OCI-LY7 (cell line): ENCODE measurements around the gene TRIO. TPM values are rescaled to one million over a fixed set of nuclear protein-coding genes. Genes with fewer than 3 reads are reported as not detected.

Source experiments
- BruUV-seq: library from RNA; stranded (reverse); fragments of 400-500 nt; replicated peaks from 2 replicates; lab custom pipeline; 2021; lab: Mats Ljungman, UMichigan
- CTCF ChIA-PET: fragments of 300-600 bp; sonication (Branson Sonifier 250); formaldehyde crosslinking; loops from one replicate; lab custom pipeline; 2022; ENCODE audit warnings: antibody characterized with exemption; ENCODE audit not compliant: unreplicated experiment; lab: Charles Lee
- POLR2A ChIA-PET: fragments of 300-600 bp; sonication (Branson Sonifier 250); formaldehyde crosslinking; loops from one replicate; lab custom pipeline; 2022; ENCODE audit warnings: antibody characterized with exemption; lab: Charles Lee
- DNase-seq: peaks from one replicate; pipeline ENCODE4 v3.0.0-alpha.2; 2015; ENCODE audit warnings: low spot score
- H2AFZ ChIP-seq: fragments of 200-600 bp; sonication (generic), shearing (Covaris generic); 2 replicates; pipeline ENCODE4 v1.6.1; 2014; ENCODE audit warnings: mild to moderate bottlenecking, antibody characterized with exemption, low read length, moderate library complexity
- H3K27ac ChIP-seq: fragments of 200-600 bp; sonication (generic); 2 replicates; pipeline ENCODE4 v1.5.1; 2014; ENCODE audit warnings: mixed run types, low read depth, mild to moderate bottlenecking, moderate library complexity, low read length, inconsistent platforms; ENCODE audit not compliant: poor library complexity, severe bottlenecking
- H3K36me3 ChIP-seq: fragments of 200-600 bp; sonication (generic); 2 replicates; pipeline ENCODE4 v1.6.1; 2014; ENCODE audit warnings: mild to moderate bottlenecking, antibody characterized with exemption, low read length, moderate library complexity, mixed read lengths; ENCODE audit not compliant: insufficient read depth
- H3K4me1 ChIP-seq: fragments of 200-600 bp; sonication (generic); 2 replicates; pipeline ENCODE4 v1.5.1; 2014; ENCODE audit warnings: mild to moderate bottlenecking, low read length; ENCODE audit not compliant: insufficient read depth, poor library complexity, severe bottlenecking
- H3K4me2 ChIP-seq: fragments of 200-600 bp; sonication (generic); 2 replicates; pipeline ENCODE4 v1.6.1; 2014; ENCODE audit warnings: mild to moderate bottlenecking, low read length
- H3K4me3 ChIP-seq: fragments of 200-600 bp; sonication (generic); 2 replicates; pipeline ENCODE4 v1.5.1; 2014; ENCODE audit warnings: mild to moderate bottlenecking, low read depth, low read length; ENCODE audit not compliant: poor library complexity, severe bottlenecking
- H3K79me2 ChIP-seq: fragments of 200-600 bp; sonication (generic); 2 replicates; pipeline ENCODE4 v1.6.1; 2016; ENCODE audit warnings: low read depth, mild to moderate bottlenecking, low read length, moderate library complexity, mixed read lengths; ENCODE audit not compliant: insufficient read depth
- H3K9me2 ChIP-seq: fragments of 200-600 bp; sonication (generic); 2 replicates; pipeline ENCODE4 v1.6.1; 2016; ENCODE audit warnings: mild to moderate bottlenecking, low read length, mixed read lengths; ENCODE audit not compliant: insufficient read depth
- H3K9me3 ChIP-seq: fragments of 200-600 bp; sonication (generic); 2 replicates; pipeline ENCODE4 v1.6.1; 2014; ENCODE audit warnings: mild to moderate bottlenecking, mixed run types, low read length, mixed read lengths
- H4K20me1 ChIP-seq: fragments of 200-600 bp; sonication (generic); 2 replicates; pipeline ENCODE4 v1.6.1; 2014; ENCODE audit warnings: mild to moderate bottlenecking, antibody characterized with exemption, low read length, moderate library complexity, mixed read lengths; ENCODE audit not compliant: insufficient read depth
- CTCF ChIP-seq: fragments of 200-600 bp; sonication (generic); conservative IDR thresholded peaks from 2 replicates; pipeline ENCODE4 v1.5.1; 2014; ENCODE audit warnings: mild to moderate bottlenecking, antibody characterized with exemption, low read length, moderate library complexity, mixed read lengths
- EZH2phosphoT487 ChIP-seq: fragments of 200-600 bp; sonication (generic); IDR thresholded peaks from 2 replicates; pipeline ENCODE4 v1.6.1; 2018; ENCODE audit warnings: low read depth, borderline replicate concordance, mild to moderate bottlenecking, mixed run types, antibody characterized with exemption, low read length, moderate library complexity, mixed read lengths
- intact Hi-C: fragments of 100-400 bp; cut with micrococcal nuclease; formaldehyde crosslinking; loops from one replicate; pipeline ENCODE4 v1.10.0; 2022; ENCODE audit not compliant: unreplicated experiment
- total RNA-seq, 2 experiments: library from RNA; depleted of rRNA in 1 of 2; stranded (reverse); fragments of >200 nt in 1 of 2; shearing (Covaris generic) in 1 of 2; gene quantifications; 2 replicates each; pipeline ENCODE4 v1.2.3, GENCODE V29; 2014 to 2022

TRIO gene
- total RNA-seq, 2 experiments from 2014 or later, result 35.8 to 55.1 TPM

- DNase-seq, result no peak
- H4K20me1 ChIP-seq, result no peaks in the 10 kb centered on the region; the same call in 1 of the 2 replicates
- no peaks in the 10 kb centered on the region for H3K9me2 ChIP-seq
- H3K4me1 ChIP-seq, result no peaks in the 10 kb centered on the region
- no TSS peak for BruUV-seq
- H3K9me3 ChIP-seq, result no peaks in the 10 kb centered on the region
- H2AFZ ChIP-seq, result no peak overlapping the region
- TF ChIP-seq CTCF, result no peak
- no peak overlapping the region for H3K4me3 ChIP-seq
- POLR2A ChIA-PET, result interaction anchor here (0.5 to 0.7 kb wide), 2 partner anchors 27 to 346 kb away, joined by 3 to 8 read pairs; no protein-coding TSS in a partner anchor
- intact Hi-C loops, result no loop called here
- CTCF ChIA-PET, result no interaction called here
- no peak overlapping the region for H3K4me2 ChIP-seq
- H3K79me2 ChIP-seq, result no peaks in the 10 kb centered on the region
- H3K36me3 ChIP-seq, result 0 out of 2 replicates have a peak, but pooled peaks cover 4% of the 10 kb centered on the region
- no peak overlapping the region for H3K27ac ChIP-seq
These were observed 152.5 kb downstream of the TRIO start for GRCh38 chr5:14295610-14296009.

GRCh38 chr5:14296533-14297331 is 153.6 kb downstream of the TRIO start:
- BruUV-seq, result no TSS peak
- no peak for DNase-seq
- Histone ChIP-seq H3K4me2 (no peak overlapping the region), H3K9me2 (no peaks in the 10 kb centered on the region), H3K4me1 (no peaks in the 10 kb centered on the region), H3K27ac (no peak overlapping the region), H3K36me3 (no peaks in the 10 kb centered on the region), H3K9me3 (no peaks in the 10 kb centered on the region), H4K20me1 (no peaks in the 10 kb centered on the region; the same call in 1 of the 2 replicates), H3K4me3 (no peak overlapping the region), H2AFZ (no peak overlapping the region), H3K79me2 (no peaks in the 10 kb centered on the region)
- intact Hi-C loops, result no loop called here
- TF ChIP-seq EZH2phosphoT487 (no peak), CTCF (no peak)
- CTCF ChIA-PET, result no interaction called here
- POLR2A ChIA-PET, result interaction anchor here (0.7 to 1.2 kb wide), 2 partner anchors 26 to 37 kb away, joined by 3 read pairs; no protein-coding TSS in a partner anchor

DNA sequence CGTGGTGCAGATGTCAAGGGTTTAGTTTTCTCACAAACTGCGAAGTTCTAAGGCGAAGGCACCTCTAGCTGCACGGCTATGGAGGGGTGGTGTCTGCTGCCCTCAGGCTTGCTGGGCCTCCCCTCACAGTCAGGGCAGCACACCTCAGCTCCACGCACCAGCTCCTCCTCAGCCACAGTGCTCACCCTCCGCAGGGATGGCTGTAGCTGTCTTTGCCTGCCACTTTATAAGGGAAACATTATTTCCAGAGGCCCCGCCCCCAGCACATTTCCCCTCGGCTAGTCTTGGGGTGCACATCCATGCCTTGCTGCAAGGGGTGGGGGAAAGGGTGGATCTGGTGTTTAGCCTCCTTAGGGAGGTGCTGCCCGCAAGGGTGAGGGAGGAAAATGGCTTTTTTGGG is 154.6 kb downstream of the TRIO start:
- Histone ChIP-seq H3K9me2 (no peaks in the 10 kb centered on the region), H3K4me3 (no peak overlapping the region), H3K4me2 (no peak overlapping the region), H3K36me3 (no peaks in the 10 kb centered on the region), H3K4me1 (no peaks in the 10 kb centered on the region), H3K9me3 (no peaks in the 10 kb centered on the region), H2AFZ (no peak overlapping the region), H3K79me2 (no peaks in the 10 kb centered on the region), H3K27ac (no peak overlapping the region), H4K20me1 (no peaks in the 10 kb centered on the region; the same call in 1 of the 2 replicates)
- TF ChIP-seq EZH2phosphoT487 (no peak), CTCF (no peak)
- intact Hi-C loops, result no loop called here
- no TSS peak for BruUV-seq
- ChIA-PET CTCF (no interaction called here), POLR2A (interaction anchor here (1.2 kb wide), 1 partner anchor 38 kb away, joined by 3 read pairs; no protein-coding TSS in a partner anchor)
- no peak for DNase-seq
